MV-4-11 (cell line): ENCODE data around the gene FAM3A.
"Not testable (repeated sequence)": the region's sequence is repeated elsewhere in the genome, so short reads cannot be mapped to it uniquely, and the experiment has no call there.

ENCODE experiments used
- DNase-seq: peaks from one replicate; lab custom pipeline; 2025; lab: John Stamatoyannopoulos, UW

FAM3A gene

DNA sequence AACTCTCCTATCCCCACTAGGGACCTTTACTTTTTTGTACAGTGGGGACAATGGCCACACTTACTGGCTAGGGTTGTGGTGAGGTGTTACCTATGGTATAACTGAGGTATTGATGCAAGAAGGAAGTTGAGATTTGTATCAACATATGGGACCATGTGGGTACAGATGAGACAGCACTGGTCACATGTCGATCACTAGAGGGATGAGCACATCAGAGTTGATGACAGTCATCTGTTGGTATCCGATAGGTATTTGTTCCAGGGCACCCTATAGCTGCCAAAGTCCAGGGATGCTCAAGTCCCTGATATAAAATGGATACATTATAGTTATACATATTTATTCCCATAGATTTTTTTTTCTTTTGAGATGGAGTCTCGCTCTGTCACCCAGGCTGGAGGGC lies 13.0 kb downstream of the FAM3A start:
- no peak for DNase-seq

DNA sequence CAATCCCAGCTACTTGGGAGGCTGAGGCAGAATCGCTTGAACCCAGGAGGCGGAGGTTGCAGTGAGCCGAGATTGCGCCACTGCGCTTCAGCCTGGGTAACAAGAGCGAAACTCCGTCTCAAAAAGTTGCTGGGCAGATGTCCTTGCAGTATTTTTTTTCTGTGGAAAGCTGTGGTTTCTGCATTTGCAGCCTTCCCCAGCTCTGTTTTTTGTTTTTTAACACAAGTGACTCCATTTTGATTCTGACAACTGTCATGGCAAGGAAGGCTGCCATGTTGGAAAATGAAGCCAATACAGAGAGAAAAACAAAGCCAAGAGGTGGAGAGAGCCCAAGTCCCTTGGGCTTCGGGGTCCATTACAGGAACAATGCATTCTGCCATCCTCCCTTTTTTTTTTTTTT lies 13.9 kb downstream of the FAM3A start:
- no peak for DNase-seq

DNA sequence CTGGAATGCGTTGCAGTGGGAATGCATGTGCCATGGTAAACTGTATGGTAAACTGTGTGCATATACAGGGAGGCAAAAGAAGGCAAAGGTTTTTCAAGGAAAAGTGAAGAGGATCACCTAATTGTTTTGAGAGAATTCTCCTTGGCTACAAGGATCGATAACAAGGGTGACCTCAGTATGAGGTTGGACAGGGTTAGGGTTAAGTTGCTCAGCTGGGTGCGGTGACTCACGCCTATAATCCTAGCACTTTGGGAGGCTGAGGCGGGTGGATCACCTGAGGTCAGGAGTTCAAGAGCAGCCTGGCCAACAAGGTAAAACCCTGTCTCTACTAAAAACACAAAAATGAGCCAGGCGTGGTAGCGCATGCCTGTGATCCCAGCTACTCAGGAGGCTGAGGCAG lies 14.6 kb downstream of the FAM3A start:
- DNase-seq = not testable (repeated sequence)

DNA sequence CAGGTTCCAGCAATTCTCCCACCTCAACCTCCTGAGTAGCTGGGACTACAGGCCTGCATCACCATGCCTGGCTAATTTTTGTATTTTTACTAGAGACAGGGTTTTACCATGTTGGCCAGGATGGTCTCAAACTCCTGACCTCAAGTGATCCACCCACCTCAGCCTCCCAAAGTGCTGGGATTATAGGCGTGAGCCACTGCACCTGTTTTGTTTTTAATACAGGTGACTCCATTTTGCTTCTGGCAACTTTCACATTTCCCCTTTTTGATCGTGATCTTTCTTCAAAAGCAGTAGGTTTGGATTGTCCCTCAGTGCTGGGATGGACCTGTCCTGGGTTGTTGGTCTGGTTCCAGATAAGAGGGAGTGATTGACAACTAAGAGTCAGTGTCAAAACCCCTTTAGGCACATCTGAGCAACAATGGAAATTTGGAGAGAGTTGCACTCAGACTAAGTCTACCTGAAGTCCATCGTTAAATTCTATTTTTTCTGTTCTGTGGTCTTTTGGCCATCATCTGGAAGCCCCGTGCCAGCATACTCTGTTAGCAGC lies 19.4 kb downstream of the FAM3A start:
- DNase-seq = not testable (repeated sequence)

DNA sequence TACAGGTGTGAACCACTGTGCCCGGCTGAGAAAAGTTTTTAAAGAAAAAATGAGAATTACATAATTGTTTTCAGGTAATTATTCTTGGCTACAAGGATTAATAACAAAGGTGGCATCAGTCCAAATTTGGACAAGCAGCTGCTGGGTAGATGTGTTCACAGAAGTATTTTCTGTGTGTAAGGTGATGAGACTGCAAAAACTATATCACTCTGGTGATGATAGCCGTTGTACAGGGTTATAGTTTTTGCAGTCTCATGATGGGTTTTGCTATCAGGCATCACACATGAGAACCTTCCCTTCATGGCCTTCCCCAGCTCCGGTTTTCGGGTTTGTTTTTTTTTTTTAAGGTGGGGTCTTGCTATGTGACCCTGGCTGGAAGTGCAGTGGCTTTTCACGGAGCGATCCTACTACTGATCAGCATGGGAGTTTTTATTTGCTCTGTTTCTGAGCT lies 20.5 kb downstream of the FAM3A start:
- DNase-seq = no peak

DNA sequence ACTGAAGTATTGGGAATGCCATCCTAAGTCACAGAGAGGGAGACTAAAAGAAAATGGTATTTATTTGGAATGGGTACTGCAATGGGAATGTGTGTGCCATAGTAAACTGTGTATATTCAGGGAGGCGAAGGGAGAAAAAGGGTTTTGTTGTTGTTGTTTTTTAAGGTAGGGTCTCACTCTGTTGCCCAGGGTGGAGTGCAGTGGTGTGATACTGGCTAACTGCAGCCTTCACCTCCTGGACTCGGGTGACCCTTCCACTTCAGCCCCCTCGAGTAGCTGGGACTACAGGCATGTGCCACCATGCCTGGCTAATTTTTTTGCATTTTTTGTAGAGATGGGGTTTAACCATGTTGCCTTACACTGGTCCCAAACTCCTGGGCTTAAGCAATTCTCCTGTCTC lies 21.3 kb downstream of the FAM3A start:
- DNase-seq = no peak

DNA sequence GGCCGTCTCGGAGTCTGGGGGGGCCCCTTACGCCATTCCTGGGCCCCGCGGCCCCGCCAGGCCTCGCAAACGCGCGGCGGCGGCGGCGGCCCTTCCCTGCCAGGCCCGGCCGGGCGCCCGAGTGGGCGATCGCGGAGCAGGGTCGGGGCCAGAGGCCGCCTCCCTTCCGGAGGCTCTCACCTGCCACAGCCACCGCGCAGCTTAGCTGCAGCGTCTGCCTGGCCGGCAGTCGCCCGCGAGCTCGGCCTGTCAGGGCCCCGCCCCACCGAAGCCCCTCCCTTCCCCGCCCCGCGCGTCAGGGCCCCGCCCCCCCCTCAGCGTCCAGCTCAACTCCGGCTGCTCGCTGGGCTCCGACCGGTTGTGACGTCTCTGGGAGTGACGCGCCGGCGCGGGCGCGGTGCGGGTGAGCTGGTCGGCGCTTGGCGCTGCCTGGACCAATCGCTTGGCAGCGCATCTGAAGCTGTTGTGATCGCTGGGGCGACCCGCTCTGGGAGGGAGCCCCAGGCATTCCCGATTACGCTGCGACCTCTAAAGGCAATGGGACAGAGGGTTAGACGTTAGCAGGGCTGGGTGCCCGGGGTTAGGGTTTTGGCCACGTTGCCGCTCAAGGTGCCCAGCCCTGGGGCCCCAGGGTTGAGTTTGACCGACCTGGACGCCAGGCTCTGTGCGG lies 25.5 kb downstream of the FAM3A start, which contains the start of gene SLC10A3:
Gene SLC10A3, minus strand, starts transcription at position 216 of the 670 bp plus-strand sequence. CDS start 1,689 bp downstream, outside the sequence.
- peak; percentile 88 for DNase-seq

DNA sequence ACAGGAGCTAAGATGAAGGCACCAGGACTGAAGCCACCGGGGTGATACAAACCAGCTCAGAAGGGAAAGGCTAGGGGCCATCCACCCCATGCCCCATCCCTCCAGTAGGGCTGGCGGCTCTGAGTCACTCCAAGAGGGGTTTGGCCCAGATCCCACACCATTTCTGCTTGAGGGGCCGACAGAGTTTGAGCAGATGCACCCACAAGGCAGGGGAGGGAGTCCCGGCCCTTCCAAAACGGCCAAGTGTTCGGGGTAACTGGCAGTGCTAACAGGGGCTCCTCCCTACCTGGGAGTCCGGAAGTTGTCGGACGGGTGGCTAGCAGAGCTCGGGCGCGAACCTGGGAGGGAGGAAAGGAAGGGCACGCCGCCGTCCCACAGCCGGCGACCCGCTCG lies 26.0 kb downstream of the FAM3A start:
- DNase-seq = no peak

DNA sequence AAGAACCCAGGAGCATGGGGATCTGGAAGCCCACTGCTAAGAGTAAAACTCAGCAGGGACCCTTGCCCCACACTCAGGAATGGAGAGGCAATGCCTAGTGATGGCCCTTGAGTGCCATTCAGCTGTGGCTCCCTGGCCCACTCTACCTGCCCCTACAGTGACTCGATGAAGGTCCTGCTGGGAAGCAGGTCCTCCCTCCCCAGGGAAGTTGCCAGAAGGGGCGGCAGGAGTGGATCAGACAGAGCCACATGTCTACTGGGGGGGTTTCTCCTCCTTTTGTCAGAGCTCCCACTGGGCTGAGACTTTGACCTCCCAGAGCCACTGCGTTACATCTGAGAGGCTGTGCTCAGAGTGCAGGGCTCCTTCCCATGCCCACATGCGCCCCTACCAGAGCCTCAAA lies 26.9 kb downstream of the FAM3A start:
- no peak for DNase-seq

DNA sequence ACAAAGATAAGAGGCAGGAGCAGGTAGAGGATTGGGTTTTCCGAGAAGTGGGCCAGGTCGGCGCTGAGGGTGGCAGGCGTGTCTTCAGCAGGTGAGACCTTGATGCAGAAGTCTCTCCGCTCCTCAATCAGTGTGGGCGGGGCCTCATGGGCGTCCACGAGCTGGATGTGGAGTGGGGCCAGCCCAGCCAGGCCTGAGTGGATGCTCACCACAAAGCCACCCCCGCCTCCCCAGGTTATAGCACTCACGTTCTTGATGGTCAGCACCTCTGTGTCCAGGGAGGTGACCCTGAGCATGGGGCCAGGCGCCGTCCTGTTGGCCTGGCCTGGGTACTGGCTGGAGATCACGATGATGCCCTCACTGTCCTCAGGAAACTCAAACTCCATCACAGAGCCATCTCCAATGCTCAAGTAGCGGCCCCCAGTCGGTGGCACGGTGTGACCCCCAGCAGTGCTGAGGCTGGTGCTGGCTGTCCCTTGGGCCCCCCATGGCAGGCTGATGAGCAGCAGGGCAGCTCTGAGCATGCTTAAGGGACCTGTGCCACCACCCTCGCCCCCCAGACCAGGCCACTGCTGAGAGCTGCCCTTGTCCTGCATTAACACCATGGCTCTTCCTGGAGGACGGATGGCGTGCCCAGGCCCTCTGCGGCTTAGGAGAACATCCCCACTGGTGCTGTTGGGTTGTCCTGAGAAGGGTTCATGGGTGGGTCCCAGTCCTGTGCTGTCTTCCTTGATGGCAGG lies 27.5 kb downstream of the FAM3A start:
- no peak for DNase-seq

DNA sequence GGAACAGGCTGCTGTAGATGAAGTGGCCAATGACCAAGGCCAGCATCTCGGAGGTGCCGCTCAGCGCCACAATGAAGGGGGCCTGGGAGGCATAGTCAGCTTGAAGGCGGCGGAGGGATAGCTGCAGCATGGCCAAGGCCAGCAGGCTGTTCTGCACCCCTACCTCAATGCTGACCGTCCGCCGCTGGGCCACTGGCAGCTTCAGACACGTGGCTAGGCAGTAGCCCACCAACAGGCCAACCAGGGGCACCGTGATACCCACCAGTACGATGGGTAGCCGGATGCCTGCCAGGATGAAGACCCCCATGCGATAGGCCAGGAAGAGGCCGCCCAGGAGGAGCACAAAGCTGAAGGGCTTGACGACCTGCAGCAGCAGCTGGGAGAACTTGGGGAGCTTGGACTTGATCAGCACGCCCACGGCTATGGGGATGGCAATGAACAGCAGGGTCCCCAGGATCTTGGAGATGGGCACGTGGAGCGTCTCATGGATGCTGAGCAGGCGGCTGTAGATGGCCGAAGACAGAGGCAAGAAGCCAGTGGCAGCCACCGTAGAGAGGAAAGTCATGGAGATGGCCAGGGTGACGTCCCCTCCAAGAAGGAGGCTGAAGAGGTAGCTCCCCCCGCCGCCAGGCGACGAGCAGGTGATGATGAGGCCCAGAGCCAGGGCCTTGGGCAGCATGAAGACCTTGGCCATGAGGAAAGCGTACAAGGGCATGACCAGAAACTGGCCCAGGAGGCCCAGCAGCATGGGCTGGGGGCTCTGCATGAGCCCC lies 28.3 kb downstream of the FAM3A start:
- DNase-seq = no peak

DNA sequence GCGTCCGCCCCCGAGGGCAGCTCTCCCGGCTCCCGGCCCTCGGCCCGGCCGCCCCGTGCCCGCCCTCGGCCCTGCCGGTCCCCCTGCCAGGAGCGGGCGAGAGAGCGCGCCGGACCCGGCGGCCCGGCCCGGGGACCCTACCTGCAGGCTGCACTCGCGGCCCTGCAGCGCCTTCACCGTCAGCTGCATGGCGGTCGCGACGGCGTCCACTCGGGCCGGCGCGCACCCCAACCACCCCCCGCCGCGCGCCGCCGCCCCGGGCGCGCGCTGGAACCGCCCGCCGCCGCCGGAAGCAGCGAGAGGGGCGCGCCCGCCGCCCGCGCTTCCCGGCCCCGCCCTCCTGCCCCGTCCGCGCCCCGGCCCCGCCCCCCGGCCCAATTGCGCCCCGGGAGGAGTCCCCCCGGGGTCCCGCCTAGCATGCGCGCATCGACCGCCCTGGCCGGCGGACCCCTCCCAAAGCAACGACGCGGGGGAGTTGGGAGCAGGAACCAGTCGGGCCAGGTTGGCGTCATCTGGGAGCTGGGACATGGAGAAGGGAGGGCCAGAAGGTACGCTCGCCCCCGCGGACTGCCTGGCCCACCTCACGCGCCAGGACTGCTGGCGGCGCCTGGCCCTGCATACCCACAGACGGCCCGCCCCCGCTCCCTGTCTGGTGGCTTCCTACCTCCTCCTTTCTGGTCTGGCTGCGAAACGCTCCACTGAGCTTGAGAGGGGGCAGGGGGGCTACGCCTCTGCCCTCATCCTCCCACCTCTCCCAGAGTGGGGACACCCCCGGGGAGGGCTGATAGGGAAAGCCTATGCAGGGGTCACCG lies 29.4 kb downstream of the FAM3A start, which contains the start of gene UBL4A:
Gene UBL4A, minus strand, starts transcription at position 220 of the 812 bp plus-strand sequence. Its CDS starts 31 bp downstream, at position 189.
- DNase-seq = peak; percentile 16

DNA sequence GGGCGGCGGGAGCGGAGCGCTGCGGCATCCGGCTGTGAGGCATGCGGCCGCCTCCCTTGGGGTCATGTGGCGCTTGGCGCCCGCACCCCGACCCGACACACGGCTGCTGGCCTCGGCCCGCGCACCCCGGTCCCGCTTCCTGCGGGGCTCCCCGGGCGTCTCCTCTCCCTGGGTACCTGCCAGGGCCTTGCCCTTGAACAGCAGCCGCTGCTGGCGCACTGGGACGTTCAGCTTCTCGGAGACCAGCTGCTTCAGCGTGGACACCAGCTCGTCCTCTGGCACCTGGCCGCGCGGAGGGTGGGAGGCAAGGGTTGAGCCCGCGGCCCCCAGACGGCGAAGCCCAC lies 30.0 kb downstream of the FAM3A start:
- DNase-seq = no peak

DNA sequence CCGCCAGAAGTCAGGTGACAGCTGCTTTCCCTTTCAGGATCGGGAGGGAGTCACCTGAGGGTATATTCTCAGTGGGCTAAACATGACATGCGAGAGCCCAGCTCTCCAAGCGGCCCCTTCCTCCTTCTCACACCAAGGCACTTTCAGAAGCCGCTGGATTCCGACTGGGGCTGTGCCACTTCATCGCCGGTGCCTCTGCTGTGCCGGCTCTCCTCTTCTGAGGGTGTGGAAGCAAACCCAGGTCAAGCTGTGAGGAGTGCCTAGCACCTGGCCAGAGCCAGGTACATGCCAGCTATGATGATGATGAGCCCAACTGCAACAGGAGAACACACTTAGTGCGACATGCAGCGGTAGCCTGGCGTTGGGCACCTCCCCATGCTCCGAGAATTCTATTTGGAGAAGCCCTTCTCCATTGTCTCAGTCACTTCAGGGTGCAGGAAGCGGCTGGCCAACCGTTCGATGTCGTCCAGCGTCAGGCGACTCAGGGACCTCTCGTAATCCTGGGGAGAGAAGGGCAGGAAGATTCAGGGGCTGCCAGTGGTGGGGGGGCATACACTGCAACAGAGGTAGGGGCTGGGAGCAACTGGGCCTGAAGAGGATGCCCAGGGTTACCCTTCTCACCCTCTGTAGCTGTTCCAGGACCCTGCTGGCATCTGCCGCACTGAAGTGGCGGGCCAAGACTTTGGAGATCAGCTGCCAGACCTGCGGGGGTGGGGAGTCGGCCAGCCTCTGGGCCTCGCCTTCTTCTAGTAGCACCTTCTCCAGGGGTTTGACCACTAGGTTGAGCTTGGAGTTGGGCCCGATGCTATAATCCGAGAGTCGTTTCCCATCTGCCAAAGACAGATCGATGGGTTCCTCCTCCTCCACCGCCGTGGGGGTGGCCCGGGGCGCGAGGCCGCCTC lies 30.6 kb downstream of the FAM3A start:
- DNase-seq = no peak

DNA sequence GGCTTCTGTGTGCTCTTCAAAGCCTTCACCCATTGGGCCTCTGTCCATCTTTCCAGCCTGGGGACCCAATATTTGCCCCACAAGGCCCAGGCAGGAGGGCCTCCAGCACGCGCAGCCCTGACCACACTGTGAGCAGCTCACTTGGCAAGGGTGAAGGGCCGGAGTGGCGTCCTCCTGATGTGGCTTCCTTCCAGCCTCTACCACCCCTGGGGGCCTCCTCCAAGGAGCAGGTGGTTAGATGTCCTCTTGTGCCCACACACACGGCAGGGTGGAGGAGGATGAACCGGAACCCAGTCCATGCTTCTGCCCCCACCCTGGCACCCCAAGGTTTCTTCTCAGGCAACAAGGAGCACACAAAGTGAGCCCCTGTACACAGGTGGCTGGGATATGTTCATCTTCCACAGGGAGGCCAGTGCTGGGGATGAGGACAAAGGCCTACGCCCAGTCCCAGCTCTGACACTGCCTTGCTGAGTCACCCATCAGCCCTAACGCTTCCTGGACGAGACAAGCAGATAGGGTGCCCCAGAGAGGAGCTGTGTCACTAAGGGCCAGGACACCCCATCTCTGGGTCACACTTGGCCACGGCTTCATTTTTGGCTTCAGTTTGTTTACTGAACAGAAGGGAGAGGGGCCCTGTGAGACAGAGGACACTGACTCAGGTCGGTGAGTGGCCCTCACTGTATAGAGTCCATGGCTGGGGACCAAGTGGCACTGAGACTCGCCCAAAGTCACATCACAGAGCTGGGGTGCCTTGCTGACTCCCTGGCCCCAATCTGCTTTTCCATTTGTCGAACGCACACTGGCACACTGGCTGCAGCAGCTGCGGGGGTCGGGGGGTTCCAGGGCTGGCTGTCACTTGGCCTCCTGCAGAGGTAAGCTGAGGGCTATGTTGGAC lies 31.5 kb downstream of the FAM3A start:
- DNase-seq = no peak

DNA sequence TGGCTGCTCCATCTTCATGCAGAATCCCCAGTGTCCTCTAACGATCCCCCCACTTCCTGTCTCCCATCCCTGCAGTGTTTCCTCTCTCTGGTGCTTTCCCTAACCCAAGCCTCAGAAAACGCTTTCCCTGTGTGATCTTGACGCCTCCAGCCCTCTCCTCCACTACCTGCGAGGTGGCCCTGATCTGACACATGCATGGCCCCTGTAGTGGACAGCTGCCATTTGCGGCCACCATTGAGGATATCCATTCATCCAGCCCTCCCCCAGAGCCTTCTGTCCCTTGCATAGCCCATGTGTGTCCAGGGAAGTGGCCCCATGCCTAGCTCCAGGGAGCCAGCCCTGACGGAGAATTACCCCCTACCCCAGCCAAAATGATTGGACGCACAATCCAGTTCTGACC lies 32.7 kb downstream of the FAM3A start:
- no peak for DNase-seq

DNA sequence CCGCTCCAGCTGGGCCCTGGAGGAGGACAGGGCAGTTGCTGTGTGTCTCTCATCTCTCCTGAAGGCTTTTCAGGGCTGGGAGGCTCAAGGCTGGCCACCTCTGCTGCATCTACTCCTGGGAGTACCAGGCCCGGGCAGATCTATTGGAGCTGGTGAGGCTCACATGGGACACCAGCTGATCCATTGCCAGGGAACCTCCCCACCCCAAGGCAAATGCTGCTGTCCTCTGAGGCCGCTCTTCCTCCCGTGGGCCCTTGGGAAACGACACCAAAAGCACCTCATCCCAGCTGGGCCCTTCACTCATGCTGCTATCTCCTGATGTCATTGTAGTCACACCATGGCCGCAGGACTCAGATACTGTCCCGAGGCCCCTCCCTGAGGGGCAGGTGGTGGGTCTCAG lies 33.2 kb downstream of the FAM3A start:
- DNase-seq = no peak

DNA sequence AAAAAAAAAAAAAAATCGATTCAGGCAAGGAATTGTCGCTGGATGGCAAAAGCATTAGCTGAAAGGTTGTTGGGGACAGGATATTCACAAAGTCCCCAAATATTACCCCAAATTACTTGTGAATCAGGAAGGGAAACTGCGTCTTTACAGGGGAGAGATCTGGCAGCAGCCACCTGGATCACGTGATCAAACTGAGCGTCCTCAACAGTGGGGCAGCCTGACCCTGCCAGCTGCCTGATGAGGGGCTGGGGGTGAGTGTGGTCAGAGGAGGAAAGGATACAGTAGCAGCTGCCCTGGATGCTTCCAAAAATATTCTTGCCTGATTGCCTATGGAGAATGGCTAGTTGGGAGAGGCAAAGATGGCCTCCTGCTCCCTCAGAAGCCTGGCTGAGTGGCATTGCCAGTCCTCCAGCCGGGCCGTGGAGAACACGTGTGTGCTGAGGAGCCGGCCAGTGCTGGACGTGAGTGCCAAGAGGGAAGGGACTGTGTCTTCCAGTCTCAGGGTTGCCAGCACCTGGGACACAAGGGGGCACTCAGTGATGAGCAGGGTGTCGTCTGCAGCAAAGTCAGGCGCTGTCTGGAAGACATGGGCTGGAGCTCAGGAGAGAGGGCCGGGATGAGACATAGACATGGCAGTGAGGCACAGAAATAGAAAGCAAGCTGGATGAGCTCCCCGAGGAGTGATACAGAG lies 34.0 kb downstream of the FAM3A start:
- DNase-seq = no peak

DNA sequence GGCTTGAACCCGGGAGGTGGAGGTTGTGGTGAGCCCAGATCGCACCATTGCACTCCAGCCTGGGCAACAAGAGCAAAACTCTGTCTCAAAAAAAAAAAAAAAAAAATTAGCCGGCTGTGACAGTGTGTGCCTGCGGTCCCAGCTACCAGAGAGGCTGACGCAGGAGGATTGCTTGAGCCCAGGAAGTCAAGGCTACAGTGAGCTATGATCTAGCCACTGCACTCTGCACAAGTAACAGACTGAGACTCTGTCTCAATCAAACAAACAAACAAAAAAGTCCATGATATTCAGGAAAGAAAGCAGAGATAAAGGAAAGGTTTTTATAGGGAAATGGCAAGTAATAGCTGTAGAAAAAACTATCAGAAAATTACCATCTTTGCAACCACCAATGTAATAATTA lies 34.8 kb downstream of the FAM3A start:
- no peak for DNase-seq
